Activated T-cell treated with anti-CD3 and anti-CD28 coated beads, Interleukin-2, amount 50 U/mL, for 1 hour (primary cell): ENCODE data around the gene SETD5.

ENCODE experiments used
- DNase-seq: peaks from one replicate; pipeline ENCODE4 v3.0.0-alpha.2; 2020

SETD5 gene

DNA sequence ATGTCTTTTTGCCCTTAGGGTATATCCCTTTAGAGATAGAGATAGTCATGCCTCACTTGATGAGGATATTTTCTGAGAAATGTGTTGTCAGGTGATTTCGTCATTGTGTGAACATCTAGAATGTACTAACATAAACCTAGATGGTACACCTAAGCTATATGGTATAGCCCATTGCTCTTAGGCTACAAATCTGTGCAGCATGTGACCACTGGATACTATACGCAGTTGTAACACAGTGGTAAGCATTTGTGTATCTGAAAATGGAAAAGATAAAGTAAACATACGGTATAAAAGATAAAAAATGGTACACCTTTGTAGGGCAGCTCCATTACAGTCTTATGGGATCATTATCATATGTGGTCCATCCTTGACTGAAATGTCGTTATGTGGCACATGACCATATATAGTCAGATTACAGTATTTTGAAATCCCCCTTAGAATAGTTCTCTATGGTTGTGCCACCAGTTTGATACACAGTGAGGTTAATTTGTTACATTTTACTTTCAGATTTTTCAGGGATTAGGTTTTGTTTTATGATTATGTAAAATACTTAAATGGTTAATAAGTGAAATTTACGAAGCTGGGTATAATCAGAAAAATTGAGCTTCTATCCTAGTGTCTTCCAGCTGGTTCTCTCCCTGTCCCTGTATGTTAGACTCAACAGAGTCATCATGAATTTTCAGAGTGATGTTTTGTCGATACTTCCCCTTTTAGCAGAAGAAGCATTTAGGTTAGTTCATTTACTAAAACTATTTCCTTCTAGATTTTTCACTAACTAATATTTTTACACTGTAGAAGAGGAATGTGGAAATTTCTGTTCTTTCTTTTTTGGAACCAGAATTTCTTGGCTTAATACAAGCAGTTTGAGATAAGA is 12.8 kb downstream of the SETD5 start:
- no peak for DNase-seq

GRCh38 chr3:9411302-9411701 is 13.9 kb downstream of the SETD5 start:
- DNase-seq, result no peak

GRCh38 chr3:9412293-9412692 is 14.9 kb downstream of the SETD5 start:
- no peak for DNase-seq

GRCh38 chr3:9414826-9415225 is 17.4 kb downstream of the SETD5 start:
- DNase-seq, result no peak

DNA sequence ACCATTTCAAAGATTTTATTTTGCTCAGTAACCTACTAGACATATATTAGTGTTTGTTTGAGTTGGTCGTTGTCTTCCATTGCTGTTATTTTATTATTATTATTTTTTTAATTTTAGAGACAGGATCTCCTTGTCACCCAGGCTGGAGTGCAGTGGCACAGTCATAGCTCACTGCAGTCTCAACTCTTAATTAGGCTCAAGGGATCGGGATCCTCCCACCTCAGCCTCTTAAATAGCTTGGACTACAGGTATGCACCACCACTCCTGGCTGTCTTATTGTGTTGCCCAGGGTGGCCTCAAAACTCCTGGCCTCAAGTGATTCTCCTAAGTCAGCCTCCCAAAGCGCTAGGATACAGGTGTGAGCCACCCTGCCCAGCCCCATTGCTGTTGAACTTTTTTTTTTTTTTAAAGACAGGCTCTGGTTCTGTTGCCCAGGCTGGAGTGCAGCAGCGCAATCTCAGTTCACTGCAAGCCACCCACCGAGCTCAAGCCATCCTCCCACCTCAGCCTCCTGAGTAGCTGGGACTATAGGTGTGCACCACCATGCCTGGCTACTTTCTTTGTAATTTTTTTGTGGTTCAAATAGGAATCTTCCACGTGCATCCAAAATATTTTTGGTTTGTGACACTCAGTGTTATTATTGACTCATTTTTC is 18.2 kb downstream of the SETD5 start:
- DNase-seq, result no peak

GRCh38 chr3:9416139-9416780 is 18.8 kb downstream of the SETD5 start:
- DNase-seq, result no peak

GRCh38 chr3:9420850-9421549 is 23.6 kb downstream of the SETD5 start:
- no peak for DNase-seq

- DNase-seq, result no peak
Observed at GRCh38 chr3:9422712-9423424, 25.5 kb downstream of the SETD5 start.

GRCh38 chr3:9428411-9428810 is 31.0 kb downstream of the SETD5 start:
- DNase-seq, result no peak

DNA sequence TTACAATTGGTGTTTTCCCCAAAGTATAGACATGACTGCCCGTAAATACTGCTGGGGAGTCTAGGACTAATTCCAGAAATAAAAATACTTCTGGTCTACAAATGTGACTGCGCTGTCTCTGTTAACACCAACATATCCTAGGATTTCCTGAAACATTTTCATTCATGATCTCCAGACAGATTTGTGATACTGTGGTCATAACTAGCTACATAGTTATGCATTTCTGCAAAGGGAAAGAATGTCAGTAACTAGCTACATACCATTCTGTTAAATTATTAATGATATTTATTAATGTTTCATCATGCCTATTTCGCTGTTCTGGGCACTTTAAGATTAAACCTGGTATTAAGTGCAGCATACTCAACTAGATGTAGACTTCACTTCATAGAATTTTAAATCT is 33.3 kb downstream of the SETD5 start:
- no peak for DNase-seq

DNA sequence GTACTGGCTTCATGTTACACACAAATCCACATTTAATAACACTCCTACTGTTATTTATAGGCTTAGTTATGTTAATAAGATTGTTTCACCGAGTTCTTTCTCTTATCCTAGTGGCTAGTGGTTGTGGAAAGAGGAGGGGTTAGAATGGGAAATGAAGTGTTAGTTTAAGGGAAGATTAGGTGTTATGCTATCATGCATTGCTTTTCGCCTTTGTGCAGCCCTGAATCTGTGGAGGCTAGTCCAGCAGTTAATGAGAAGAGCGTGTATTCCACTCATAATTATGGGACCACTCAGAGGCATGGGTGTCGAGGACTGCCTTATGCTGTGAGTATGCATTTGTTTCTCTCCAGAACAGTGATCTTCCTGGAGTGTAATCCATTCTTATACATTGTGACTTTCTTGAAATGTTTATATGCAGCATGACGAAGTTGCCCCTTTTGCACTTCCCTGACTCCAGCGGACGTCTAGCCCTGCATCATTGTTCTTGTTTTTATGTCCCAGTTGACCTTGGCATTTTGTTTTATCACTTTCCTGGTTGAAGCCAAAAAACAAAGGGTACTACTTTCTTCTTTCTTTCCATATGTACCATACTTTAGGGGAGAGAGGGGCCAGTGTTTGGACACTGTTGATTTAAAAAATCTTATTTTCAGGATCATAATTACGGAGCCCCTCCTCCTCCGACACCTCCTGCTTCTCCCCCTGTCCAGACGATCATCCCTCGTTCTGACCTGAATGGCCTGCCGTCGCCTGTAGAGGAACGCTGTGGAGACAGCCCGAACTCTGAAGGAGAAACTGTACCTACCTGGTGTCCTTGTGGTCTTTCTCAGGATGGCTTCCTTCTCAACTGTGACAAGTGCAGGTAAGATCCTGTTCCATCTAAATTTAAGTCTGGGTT is 36.5 kb downstream of the SETD5 start:
- no peak for DNase-seq

DNA sequence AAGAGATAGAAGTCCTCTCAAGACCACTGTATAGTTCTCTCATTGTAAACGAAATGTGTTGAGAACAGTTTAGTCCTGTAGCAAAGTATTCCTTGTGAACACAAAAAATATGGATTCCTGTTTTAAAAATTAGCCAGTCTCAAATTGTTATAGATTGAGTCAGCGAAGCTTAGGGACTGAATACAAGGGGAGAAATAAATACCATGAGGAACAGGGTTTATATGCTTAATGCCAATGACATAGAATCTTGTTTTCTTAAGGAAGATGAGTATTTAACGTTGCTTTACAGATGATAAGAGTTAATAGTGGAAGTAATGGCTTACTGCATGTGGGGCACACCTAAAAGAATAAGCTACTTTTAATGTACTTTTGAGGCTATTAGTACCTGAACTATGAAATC is 37.9 kb downstream of the SETD5 start:
- DNase-seq, result no peak

DNA sequence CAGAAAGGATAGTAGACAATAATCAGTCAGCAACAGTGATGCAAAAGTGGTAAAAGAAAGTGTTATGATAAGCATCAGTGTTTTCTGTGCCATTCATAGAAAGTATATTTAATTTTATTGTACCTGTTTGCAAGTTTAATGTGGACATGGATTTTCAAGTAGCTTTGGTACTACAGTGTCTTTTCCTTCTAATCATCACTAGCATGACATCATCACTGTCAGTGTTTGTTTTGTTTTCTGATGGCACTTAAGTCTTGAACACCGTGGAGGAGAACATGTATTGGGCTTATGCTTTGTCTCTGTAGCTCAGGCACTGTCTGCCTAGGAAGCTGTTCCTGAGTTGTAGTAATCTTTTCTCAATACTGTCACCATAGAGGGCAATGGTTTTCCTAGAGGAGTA is 41.9 kb downstream of the SETD5 start:
- DNase-seq, result no peak

GRCh38 chr3:9441501-9442221 is 44.2 kb downstream of the SETD5 start:
- no peak for DNase-seq

DNA sequence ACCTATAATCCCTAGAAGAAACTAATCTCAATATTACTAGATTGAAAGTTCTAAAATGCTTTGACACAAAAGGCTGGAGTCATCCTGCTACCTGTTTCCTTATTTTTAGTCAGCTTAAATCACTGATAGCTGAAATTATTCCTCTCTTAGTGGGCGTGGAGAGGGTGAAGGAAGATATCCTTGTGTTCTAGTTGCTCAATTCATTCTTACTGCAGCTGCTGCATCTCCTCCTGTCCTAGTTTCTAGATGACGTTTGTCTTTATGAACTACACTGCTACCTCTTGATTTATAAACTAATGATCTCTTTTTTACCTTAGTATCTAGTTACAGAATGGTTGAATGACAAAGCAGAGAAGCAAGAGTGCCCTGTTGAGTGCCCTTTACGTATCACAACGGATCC is 50.7 kb downstream of the SETD5 start:
- DNase-seq, result no peak

DNA sequence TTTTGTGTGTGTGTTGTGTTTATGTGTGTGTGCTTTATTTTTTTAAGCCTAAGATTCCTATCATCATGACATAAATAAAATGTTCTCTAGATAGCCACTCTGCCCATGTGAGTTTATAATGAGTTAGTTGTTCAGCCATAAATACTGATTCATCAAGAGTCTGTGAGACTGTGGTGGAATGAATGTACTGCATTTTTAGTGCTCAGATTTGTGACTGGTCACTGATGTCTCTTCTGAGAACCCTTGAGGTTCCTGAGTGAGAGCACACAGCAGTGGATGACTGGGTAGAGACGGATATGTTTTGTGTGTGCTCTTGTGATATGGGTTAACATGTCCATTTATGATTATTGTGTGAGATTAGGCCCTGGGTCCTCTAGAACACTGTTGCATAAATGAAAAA is 51.2 kb downstream of the SETD5 start:
- DNase-seq, result no peak

DNA sequence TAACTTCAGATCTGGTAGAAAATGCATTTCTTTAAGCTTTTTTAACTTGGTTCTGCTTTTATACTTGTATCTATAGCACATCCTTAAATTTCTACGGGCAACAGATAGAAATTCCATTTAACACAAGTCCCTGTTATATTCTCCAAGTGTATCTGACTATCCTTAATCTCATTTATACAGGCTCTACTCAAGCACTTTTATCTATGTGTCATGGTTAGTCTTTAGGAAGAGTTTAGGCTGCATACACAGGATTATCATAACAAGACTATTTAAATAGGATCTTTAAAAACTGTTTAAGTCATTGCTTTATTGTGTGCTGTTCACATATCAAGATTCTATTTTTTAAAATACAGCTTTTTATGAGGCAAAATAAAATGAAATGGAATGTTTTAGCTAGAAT is 52.7 kb downstream of the SETD5 start:
- no peak for DNase-seq

DNA sequence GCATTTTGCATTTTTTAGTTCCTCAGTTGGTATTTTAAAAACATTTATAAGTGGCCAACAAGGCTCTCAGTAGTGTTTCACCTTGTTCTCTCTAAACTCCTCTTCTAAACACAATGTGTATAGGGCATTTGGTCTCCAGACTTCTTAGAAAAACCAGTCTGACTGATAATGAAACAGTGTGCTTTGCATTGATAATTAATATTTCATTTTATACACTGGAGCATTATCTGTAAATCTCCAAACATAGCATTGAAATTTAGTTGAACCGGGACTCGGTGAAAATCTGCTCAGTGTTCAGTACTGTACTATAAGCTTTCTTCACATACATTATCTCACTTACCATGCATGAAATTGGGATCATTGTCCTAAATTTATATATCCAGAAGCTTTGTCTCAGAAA is 53.6 kb downstream of the SETD5 start:
- no peak for DNase-seq

DNA sequence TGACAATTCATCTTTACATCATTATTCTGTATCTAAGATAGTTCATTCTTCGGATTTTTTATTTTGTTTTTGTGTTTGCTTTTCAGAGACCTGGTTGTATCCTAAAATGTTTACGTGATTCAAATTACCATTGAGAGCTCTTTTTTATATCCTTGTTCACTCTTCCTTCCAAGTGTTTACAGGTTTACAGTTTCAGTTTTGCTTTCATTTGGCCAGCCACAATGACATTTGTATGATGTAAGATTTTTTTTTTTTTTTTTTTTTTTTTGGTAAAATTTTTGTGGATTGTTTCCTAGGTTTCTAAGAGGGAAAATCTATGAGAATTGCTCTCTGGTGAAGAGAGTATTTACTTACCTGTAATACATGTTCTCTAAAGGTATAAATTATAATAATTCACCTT is 55.0 kb downstream of the SETD5 start:
- no peak for DNase-seq

GRCh38 chr3:9455596-9456131 is 58.2 kb downstream of the SETD5 start:
- no peak for DNase-seq

GRCh38 chr3:9467451-9467850 is 70.0 kb downstream of the SETD5 start:
- DNase-seq, result no peak
